HG03095 (cell line): Measurements from ENCODE around the gene CNEP1R1.

Experiments used
- ATAC-seq: cut with Tn5 transposase; IDR thresholded peaks from one replicate; pipeline ENCODE4 v1.9.1; 2021; ENCODE audit warnings: moderate library complexity; ENCODE audit not compliant: unreplicated experiment

Gene CNEP1R1

GRCh38 chr16:50059669-50060068 lies 34.6 kb downstream of the CNEP1R1 start:
- ATAC-seq, result no peak

GRCh38 chr16:50061326-50061725 lies 36.3 kb downstream of the CNEP1R1 start:
- ATAC-seq, result no peak

GRCh38 chr16:50065241-50065623 lies 40.2 kb downstream of the CNEP1R1 start:
- ATAC-seq, result no peak

GRCh38 chr16:50065624-50066481 lies 40.8 kb downstream of the CNEP1R1 start, which contains the start of gene HEATR3:
Gene HEATR3, plus strand, starts transcription at chr16:50065970. Its CDS starts 162 bp downstream, at chr16:50066132.
- peak; percentile 64 for ATAC-seq

- no peak for ATAC-seq
Measured at GRCh38 chr16:50066482-50067289, 41.7 kb downstream of the CNEP1R1 start.

- ATAC-seq, result no peak
Measured at GRCh38 chr16:50067290-50067853, 42.3 kb downstream of the CNEP1R1 start.

- no peak for ATAC-seq
Measured at GRCh38 chr16:50068550-50068949, 43.5 kb downstream of the CNEP1R1 start.

- ATAC-seq, result no peak
Measured at GRCh38 chr16:50069060-50069459, 44.0 kb downstream of the CNEP1R1 start.

- no peak for ATAC-seq
Measured at GRCh38 chr16:50071075-50071671, 46.1 kb downstream of the CNEP1R1 start.

GRCh38 chr16:50072730-50073129 lies 47.7 kb downstream of the CNEP1R1 start:
- ATAC-seq, result no peak

- no peak for ATAC-seq
Measured at GRCh38 chr16:50079397-50080140, 54.5 kb downstream of the CNEP1R1 start.

- no peak for ATAC-seq
Measured at GRCh38 chr16:50081428-50082018, 56.5 kb downstream of the CNEP1R1 start.

GRCh38 chr16:50083996-50084395 lies 59.0 kb downstream of the CNEP1R1 start:
- no peak for ATAC-seq

GRCh38 chr16:50086176-50086575 lies 61.2 kb downstream of the CNEP1R1 start:
- no peak for ATAC-seq
